Measurements from ENCODE around the gene CAND2. TPM values are rescaled to one million over a fixed set of nuclear protein-coding genes. Genes with fewer than 3 reads are reported as not detected.
"Not testable (repeated sequence)": the region's sequence is repeated elsewhere in the genome, so short reads cannot be mapped to it uniquely, and the experiment has no call there.

CAND2 gene
- total and polyA plus RNA-seq, 9 of the 15 experiments (the other 6 are each of a cell fraction or from before 2014, with no cell fraction given) = 0.91 to 14.9 (median 4.3) TPM

DNA sequence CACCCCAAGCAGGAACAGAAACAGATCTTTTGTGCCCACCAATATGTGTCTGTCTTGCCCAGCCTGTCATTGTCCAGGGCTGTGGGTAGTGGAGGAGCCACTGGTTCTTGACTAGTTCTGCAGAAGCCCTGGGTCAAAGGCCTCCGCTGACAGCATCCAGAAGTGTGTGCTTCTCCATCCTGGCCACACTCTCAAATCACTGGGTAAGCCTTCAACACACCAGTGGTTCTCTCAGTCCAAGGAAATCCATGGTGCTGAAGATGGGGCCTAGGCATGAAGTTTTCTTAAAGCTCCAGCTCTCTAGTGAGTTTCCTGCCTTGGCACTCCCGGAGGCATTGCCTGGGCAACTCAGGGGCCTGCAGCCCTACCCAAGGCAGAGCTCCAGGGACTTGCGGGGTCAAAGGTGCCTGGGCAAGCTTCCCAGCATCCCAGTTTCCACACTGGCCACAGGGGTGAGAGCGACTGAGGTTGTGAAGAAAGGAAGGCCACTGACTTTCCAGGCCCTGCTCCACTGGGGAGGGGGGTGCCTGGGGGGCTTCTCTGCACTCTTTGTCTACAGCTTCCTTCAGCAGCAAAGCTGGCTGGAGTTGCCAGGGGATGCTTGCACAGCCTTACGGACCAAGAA, 82.8 kb downstream of the CAND2 start (continued):
- no peak for TF ChIP-seq ZNF263 (CRISPR knock-in tag; IDR thresholded peaks at IDR 0.05; ENCODE audit: borderline replicate concordance)
- TF ChIP-seq NR2C1 (IDR thresholded peaks at IDR 0.05) = no peak
- TF ChIP-seq NR2C1 (tag; IDR thresholded peaks at IDR 0.05) = peak; percentile 71
- no peak for TF ChIP-seq SOX6 (IDR thresholded peaks at IDR 0.05)
- TF ChIP-seq STAT5B (CRISPR knock-in tag; IDR thresholded peaks at IDR 0.05) = no peak
- peak; percentile 5; the same call in 1 of the 2 replicates for TF ChIP-seq CREM (IDR thresholded peaks at IDR 0.05; ENCODE audit: low read depth)
- TF ChIP-seq ZNF785 (CRISPR knock-in tag; IDR thresholded peaks at IDR 0.05) = no peak

DNA sequence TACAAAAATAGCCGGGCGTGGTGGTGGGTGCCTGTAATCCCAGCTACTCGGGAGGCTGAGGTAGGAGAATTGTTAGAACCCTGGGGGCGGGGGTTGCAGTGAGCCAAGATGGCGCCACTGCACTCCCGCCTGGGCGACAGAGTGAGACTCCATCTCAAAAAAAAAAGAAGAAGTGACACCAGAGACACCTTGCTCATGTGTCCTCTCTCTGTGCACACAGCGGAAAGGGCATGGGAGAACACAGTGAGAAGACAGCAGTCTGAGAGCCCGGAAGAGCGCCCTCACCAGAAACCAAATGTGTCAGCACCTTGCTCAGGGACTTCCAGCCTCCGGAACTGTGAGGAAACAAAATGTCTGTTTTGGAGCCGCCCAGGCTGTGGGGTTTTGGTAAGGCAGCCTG, 85.4 kb downstream of the CAND2 start:
- H3K27ac ChIP-seq (ENCODE audit: extremely low read depth, low read depth, low read length); H4K20me1 ChIP-seq (replicated peaks; ENCODE audit: control insufficient read depth, insufficient read depth, low read length); intact Hi-C loops (cut with micrococcal nuclease); FAIRE-seq; DNase-seq (ENCODE audit: extremely low read depth in 1 of 4, low spot score in 3 of 4); CTCF ChIA-PET (ENCODE audit: low intra/inter-chr PET ratio); POLR2A ChIA-PET; H3K79me2 ChIP-seq (ENCODE audit: control insufficient read depth, insufficient read depth, low read length); H3K9me3 ChIP-seq (replicated peaks; ENCODE audit: control insufficient read depth, insufficient read depth, low read depth, low read length); H3K36me3 ChIP-seq (ENCODE audit: control insufficient read depth, insufficient read depth, low read length); H3K4me3 ChIP-seq; ATAC-seq; H3K27me3 ChIP-seq (ENCODE audit: control insufficient read depth in 2 of 2, insufficient read depth in 2 of 2, low read length in 2 of 2); BruUV-seq (replicated peaks); H3K9me1 ChIP-seq (ENCODE audit: control insufficient read depth, insufficient read depth, low read length): not testable (repeated sequence)
- in situ Hi-C loops (cut with MboI) = loop anchor here (25.0 kb wide), 1 partner anchor 745 kb away; no protein-coding TSS in a partner anchor
- H3K4me1 ChIP-seq (replicated peaks in 1 of 2; ENCODE audit: control insufficient read depth in 2 of 2, insufficient read depth in 2 of 2, low read length in 2 of 2) = peaks cover 53 to 80% of the 10 kb centered on the region in 2 experiments
- H3K4me2 ChIP-seq (ENCODE audit: insufficient read depth, low read length) = peak overlapping the region; percentile 32; the same call in 1 of the 2 replicates
- H3K9ac ChIP-seq (ENCODE audit: insufficient read depth in 1 of 2, low read depth in 2 of 2, low read length in 2 of 2) = peak overlapping the region in 1 of 2 experiments; percentile 10; a peak in 1 of 4 replicates
- 83% methylated on average over 9 of the region's 12 CpGs for WGBS (ENCODE audit: insufficient coverage, low coverage, missing lambda C conversion rate)
- H2AFZ ChIP-seq (ENCODE audit: low read depth, low read length) = peak overlapping the region; percentile 83
- TF ChIP-seq SPI1 (IDR thresholded peaks at IDR 0.05; ENCODE audit: borderline replicate concordance, low read depth, low read length) (0 out of 2 replicates have a peak, but pooled peaks have one; percentile 11), YY1 (IDR thresholded peaks at IDR 0.05; ENCODE audit: borderline replicate concordance in 1 of 3, control insufficient read depth in 1 of 3, extremely low read depth in 1 of 3, insufficient read depth in 3 of 3, insufficient read length in 1 of 3, insufficient replicate concordance in 2 of 3, low read depth in 1 of 3, low read length in 2 of 3) (peak in 1 of 3 experiments; percentile 64)
- TF ChIP-seq, protein P1, sequence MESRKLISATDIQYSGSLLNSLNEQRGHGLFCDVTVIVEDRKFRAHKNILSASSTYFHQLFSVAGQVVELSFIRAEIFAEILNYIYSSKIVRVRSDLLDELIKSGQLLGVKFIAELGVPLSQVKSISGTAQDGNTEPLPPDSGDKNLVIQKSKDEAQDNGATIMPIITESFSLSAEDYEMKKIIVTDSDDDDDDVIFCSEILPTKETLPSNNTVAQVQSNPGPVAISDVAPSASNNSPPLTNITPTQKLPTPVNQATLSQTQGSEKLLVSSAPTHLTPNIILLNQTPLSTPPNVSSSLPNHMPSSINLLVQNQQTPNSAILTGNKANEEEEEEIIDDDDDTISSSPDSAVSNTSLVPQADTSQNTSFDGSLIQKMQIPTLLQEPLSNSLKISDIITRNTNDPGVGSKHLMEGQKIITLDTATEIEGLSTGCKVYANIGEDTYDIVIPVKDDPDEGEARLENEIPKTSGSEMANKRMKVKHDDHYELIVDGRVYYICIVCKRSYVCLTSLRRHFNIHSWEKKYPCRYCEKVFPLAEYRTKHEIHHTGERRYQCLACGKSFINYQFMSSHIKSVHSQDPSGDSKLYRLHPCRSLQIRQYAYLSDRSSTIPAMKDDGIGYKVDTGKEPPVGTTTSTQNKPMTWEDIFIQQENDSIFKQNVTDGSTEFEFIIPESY (CRISPR knock-in tag; IDR thresholded peaks at IDR 0.05) = peak; percentile 94

Measured in K562 (cell line).